ENCODE results near the gene GTF2F2. TPM values are rescaled to one million over a fixed set of nuclear protein-coding genes. Genes with fewer than 3 reads are reported as not detected.

GTF2F2 gene
- total RNA-seq, 1 donor from 2014 or later: 24.8 TPM

- peaks cover 13% of the 10 kb centered on the region for H3K36me3 Mint-ChIP-seq (ENCODE audit: insufficient read depth)
- no peaks in the 10 kb centered on the region for H3K27me3 Mint-ChIP-seq
- no peak for DNase-seq (ENCODE audit: low spot score, unreplicated experiment)
- no peak overlapping the region for H3K27ac Mint-ChIP-seq
- H3K4me3 Mint-ChIP-seq (ENCODE audit: low read depth): no peak overlapping the region
- no peaks in the 10 kb centered on the region for H3K9me3 Mint-ChIP-seq (ENCODE audit: low read depth)
- TF ChIP-seq CTCF (IDR thresholded peaks at IDR 0.05; ENCODE audit: unreplicated experiment): no peak
- H3K4me1 Mint-ChIP-seq (ENCODE audit: low read depth): no peaks in the 10 kb centered on the region
Observed at GRCh38 chr13:45206340-45206739, 86.0 kb downstream of the GTF2F2 start.

GRCh38 chr13:45207319-45207718 is 87.0 kb downstream of the GTF2F2 start:
- no peak for TF ChIP-seq CTCF (IDR thresholded peaks at IDR 0.05; ENCODE audit: unreplicated experiment)
- no peak for DNase-seq (ENCODE audit: low spot score, unreplicated experiment)
- no peak overlapping the region for H3K4me3 Mint-ChIP-seq (ENCODE audit: low read depth)
- H3K36me3 Mint-ChIP-seq (ENCODE audit: insufficient read depth): peaks cover 9% of the 10 kb centered on the region
- H3K9me3 Mint-ChIP-seq (ENCODE audit: low read depth): no peaks in the 10 kb centered on the region
- H3K27me3 Mint-ChIP-seq: no peaks in the 10 kb centered on the region
- no peak overlapping the region for H3K27ac Mint-ChIP-seq
- no peaks in the 10 kb centered on the region for H3K4me1 Mint-ChIP-seq (ENCODE audit: low read depth)

- H3K9me3 Mint-ChIP-seq (ENCODE audit: low read depth): no peaks in the 10 kb centered on the region
- peaks cover 9% of the 10 kb centered on the region for H3K36me3 Mint-ChIP-seq (ENCODE audit: insufficient read depth)
- TF ChIP-seq CTCF (IDR thresholded peaks at IDR 0.05; ENCODE audit: unreplicated experiment): no peak
- H3K27ac Mint-ChIP-seq: no peak overlapping the region
- DNase-seq (ENCODE audit: low spot score, unreplicated experiment): no peak
- no peaks in the 10 kb centered on the region for H3K27me3 Mint-ChIP-seq
- no peaks in the 10 kb centered on the region for H3K4me1 Mint-ChIP-seq (ENCODE audit: low read depth)
- no peak overlapping the region for H3K4me3 Mint-ChIP-seq (ENCODE audit: low read depth)
Observed at GRCh38 chr13:45208132-45208531, 87.8 kb downstream of the GTF2F2 start.

DNA sequence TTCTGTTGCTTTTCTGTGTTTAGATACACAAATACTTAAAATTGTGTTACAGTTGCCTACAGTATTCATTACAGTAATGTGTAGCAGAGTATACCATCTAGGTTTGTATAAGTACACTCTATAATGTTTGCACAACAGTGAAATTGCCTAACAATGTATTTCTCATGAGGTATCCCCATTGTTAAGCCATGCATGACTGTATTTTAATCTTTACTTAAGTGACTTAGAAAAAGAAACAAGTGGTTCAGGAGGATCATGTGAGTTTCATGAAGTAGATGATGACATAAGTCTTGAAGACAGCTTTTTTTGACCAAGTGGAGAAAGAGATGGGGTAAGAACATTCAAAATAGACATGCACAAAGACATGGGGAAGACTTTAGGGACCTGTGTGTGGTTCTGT is 88.9 kb downstream of the GTF2F2 start:
- no peaks in the 10 kb centered on the region for H3K9me3 Mint-ChIP-seq (ENCODE audit: low read depth)
- no peak for TF ChIP-seq CTCF (IDR thresholded peaks at IDR 0.05; ENCODE audit: unreplicated experiment)
- H3K36me3 Mint-ChIP-seq (ENCODE audit: insufficient read depth): peaks cover 9% of the 10 kb centered on the region
- no peaks in the 10 kb centered on the region for H3K27me3 Mint-ChIP-seq
- no peak for DNase-seq (ENCODE audit: low spot score, unreplicated experiment)
- H3K4me1 Mint-ChIP-seq (ENCODE audit: low read depth): no peaks in the 10 kb centered on the region
- H3K27ac Mint-ChIP-seq: no peak overlapping the region
- H3K4me3 Mint-ChIP-seq (ENCODE audit: low read depth): no peak overlapping the region

- DNase-seq (ENCODE audit: low spot score, unreplicated experiment): no peak
- peaks cover 8% of the 10 kb centered on the region for H3K36me3 Mint-ChIP-seq (ENCODE audit: insufficient read depth)
- TF ChIP-seq CTCF (IDR thresholded peaks at IDR 0.05; ENCODE audit: unreplicated experiment): no peak
- H3K4me3 Mint-ChIP-seq (ENCODE audit: low read depth): no peak overlapping the region
- peaks cover 2% of the 10 kb centered on the region for H3K9me3 Mint-ChIP-seq (ENCODE audit: low read depth)
- peaks cover 16% of the 10 kb centered on the region for H3K4me1 Mint-ChIP-seq (ENCODE audit: low read depth)
- no peaks in the 10 kb centered on the region for H3K27me3 Mint-ChIP-seq
- H3K27ac Mint-ChIP-seq: no peak overlapping the region
Observed at GRCh38 chr13:45215392-45216077, 95.2 kb downstream of the GTF2F2 start.

Measured in progenitor cell of endocrine pancreas (in vitro differentiated cells).